Adrenal gland (tissue), 12 donors: ENCODE results near the gene ABCB6. TPM values are rescaled to one million over a fixed set of nuclear protein-coding genes. Genes with fewer than 3 reads are reported as not detected.

Experiments used
- DNase-seq, 7 donors: peaks; one replicate each; pipeline ENCODE4 v3.0.0-alpha.2; 2019 to 2020
- H3K27ac ChIP-seq, 5 donors: fragments of 200-600 bp; sonication (generic) in 4 of 5; 1 replicate in 3 of 5; 2 replicates in 2 of 5; pipeline versions ENCODE4 v1.5.1 to v1.8.0; 2016 to 2020; ENCODE audit warnings: mild to moderate bottlenecking in 1 of 5
- H3K27me3 ChIP-seq: fragments of 200-600 bp; 2 replicates; pipeline ENCODE4 v1.8.0; 2021
- H3K36me3 ChIP-seq, 2 donors: fragments of 200-600 bp; replicated peaks in 1 of 2; 1 replicate in 1 of 2; 2 replicates in 1 of 2; pipeline versions ENCODE4 v1.5.1 to v1.8.0; 2018 to 2022
- H3K4me1 ChIP-seq, 2 donors: fragments of 200-600 bp; replicated peaks in 1 of 2; 1 replicate in 1 of 2; 2 replicates in 1 of 2; pipeline versions ENCODE4 v1.5.1 to v1.8.0; 2018 to 2021
- H3K4me3 ChIP-seq, 4 donors: fragments of 200-600 bp; sonication (generic) in 3 of 4; one replicate each; pipeline ENCODE4 v1.5.1; 2016 to 2018
- H3K9me3 ChIP-seq, 3 donors: fragments of 200-600 bp; sonication (generic) in 1 of 3; replicated peaks in 1 of 3; 1 replicate in 2 of 3; 2 replicates in 1 of 3; pipeline versions ENCODE4 v1.5.1 to v1.8.0; 2016 to 2021
- POLR2A ChIP-seq, 2 donors: fragments of 450-650 bp; IDR thresholded peaks; one replicate each; pipeline ENCODE4 v1.6.1; 2017; ENCODE audit warnings: antibody characterized with exemption in 2 of 2, mild to moderate bottlenecking in 2 of 2, moderate library complexity in 1 of 2
- WGBS, 4 donors: extraction: QIAGEN DNeasy Blood & Tissue Kit in 2 of 4; methylation state at CpG; one replicate each; pipeline versions ENCODE4 v1.1.5 to v1.1.7; 2013 to 2017; 5-methylcytosine and 5-hydroxymethylcytosine counted together
- intact Hi-C, 2 donors: fragments of 100-400 bp; cut with DNase I; formaldehyde crosslinking; loops; one replicate each; pipeline versions ENCODE4 v1.14.1 to v1.15.0; 2022 to 2023
- polyA plus RNA-seq, 3 donors: library from polyadenylated mRNA; stranded (reverse); fragments of 200-250 nt in 2 of 3; fragments of 350-450 nt in 1 of 3; fragmentation: Illumina TruSeq in 1 of 3; extraction: RNeasy Lipid Tissue Mini Kit (QIAGEN cat#74804) in 1 of 3; gene quantifications; one replicate each; pipeline ENCODE4 v1.2.3, GENCODE V29; 2013 to 2014
- total RNA-seq, 9 donors: library from RNA; depleted of rRNA in 4 of 9; stranded (reverse); fragments of >200 nt in 4 of 9; fragments of 120-200 nt in 1 of 9; fragmentation: NEBNext Ultra II Directional in 1 of 9; extraction: Animal tissue kit (Norgen Biotek cat#: 25700) in 1 of 9; gene quantifications; one replicate each; pipeline versions ENCODE4 v1.1.0 to v1.2.4, GENCODE V29; 2013 to 2023
- TF ChIP-seq, protein P1 (sequence below), 6 experiments: fragments of 450-650 bp in 4 of 6; fragments of 200-600 bp in 2 of 6; sonication (generic) in 1 of 6; IDR thresholded peaks; 1 replicate in 5 of 6; 2 replicates in 1 of 6; pipeline versions ENCODE4 v1.5.1 to v1.8.0; 2016 to 2021; ENCODE audit warnings: antibody characterized with exemption in 6 of 6, mild to moderate bottlenecking in 2 of 6, moderate library complexity in 1 of 6
- donor health status: healthy with polysubstance abuse.
- donor health status: Bipolar disorder and iron deficiency.
- donor health status: DM: yes; HTN: yes; CAD: no.
- donor health status: DM: no; HTN: no; CAD: no.
- donor health status: DM: no; HTN: no; CAD: no.
- donor health status: DM: yes; HTN: yes; CAD: no.

ABCB6 gene
- total and polyA plus RNA-seq, 12 donors: 10.1 to 85.1 (median 27.9) TPM

DNA sequence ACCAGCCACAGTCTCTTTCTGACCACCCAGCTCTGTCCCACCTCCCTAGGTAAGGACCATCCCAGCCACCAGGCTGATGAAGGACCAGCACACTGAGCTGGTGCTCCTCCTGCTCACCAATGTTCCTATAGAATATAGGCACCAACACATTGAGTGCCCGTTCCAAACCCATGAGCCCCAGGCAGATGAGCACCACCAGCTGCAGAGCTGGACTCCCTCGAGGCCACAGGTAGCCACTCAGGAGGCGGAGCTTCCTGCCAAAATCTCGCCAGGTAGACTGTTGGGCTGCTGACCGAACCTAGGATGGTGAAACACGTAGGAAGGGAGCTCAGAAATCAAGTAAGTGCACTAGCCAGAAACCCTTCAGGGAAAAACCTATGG is 2.2 kb downstream of the ABCB6 start:
- Histone ChIP-seq H3K4me3 (no peak overlapping the region), H3K27ac (peak overlapping the region in 2 of 5 donors; percentile 8 to 97), H3K4me1 (peaks cover 23 to 30% of the 10 kb centered on the region in 2 donors), H3K9me3 (no peaks in the 10 kb centered on the region), H3K36me3 (peaks cover 0 to 57% of the 10 kb centered on the region in 2 donors), H3K27me3 (no peaks in the 10 kb centered on the region)
- DNase-seq: no peak
- TF ChIP-seq POLR2A (IDR thresholded peaks at IDR 0.05): no peak
- TF ChIP-seq, protein P1, sequence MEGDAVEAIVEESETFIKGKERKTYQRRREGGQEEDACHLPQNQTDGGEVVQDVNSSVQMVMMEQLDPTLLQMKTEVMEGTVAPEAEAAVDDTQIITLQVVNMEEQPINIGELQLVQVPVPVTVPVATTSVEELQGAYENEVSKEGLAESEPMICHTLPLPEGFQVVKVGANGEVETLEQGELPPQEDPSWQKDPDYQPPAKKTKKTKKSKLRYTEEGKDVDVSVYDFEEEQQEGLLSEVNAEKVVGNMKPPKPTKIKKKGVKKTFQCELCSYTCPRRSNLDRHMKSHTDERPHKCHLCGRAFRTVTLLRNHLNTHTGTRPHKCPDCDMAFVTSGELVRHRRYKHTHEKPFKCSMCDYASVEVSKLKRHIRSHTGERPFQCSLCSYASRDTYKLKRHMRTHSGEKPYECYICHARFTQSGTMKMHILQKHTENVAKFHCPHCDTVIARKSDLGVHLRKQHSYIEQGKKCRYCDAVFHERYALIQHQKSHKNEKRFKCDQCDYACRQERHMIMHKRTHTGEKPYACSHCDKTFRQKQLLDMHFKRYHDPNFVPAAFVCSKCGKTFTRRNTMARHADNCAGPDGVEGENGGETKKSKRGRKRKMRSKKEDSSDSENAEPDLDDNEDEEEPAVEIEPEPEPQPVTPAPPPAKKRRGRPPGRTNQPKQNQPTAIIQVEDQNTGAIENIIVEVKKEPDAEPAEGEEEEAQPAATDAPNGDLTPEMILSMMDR (IDR thresholded peaks at IDR 0.05): no peak
- intact Hi-C loops: loop anchor here in 1 of 2 donors (10.0 kb wide), 1 partner anchor 52 kb away; the partner anchor contains the start of gene NHEJ1
- whole genome bisulfite sequencing, 4 donors: 83 to 92% (median 90%) methylated on average over 2 to 6 of the region's 6 CpGs

DNA sequence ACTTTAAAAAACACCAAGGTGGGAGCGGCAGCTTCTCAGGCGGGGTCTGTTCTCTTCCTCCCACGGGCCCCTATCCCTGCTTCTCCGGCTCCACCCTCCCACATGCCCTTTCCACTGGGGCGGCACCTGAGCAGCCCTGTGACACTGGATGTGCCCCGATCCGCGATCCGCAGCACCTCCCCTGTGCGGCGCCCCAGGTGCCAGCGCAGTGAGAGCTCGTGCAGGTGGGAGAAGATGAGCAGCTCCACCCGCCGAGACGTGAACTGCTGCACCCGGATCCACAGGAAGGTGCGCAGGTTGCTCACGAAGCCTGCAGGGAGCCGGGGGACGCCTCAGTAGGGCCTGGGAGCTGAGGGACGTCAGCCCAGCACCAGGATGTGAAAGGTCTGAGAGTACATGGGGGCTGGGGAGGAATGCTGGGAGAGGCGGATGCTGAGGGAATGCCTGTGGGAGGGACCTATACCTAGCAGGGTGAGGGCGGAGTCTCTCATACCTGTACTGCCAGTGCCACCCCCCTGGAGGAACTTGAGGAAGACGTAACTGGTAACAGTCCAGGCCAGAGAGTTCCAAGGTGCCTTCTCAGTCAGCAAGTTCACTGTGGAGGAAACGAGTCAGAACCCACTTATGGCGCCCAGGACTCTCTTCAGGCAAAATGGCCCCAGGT is 2.8 kb downstream of the ABCB6 start:
- H3K36me3 ChIP-seq: peaks cover 0 to 52% of the 10 kb centered on the region in 2 donors
- 90 to 94% (median 93%) methylated on average over 20 to 27 of the region's 27 CpGs for WGBS, 4 donors
- no peaks in the 10 kb centered on the region for H3K9me3 ChIP-seq
- H3K4me1 ChIP-seq: peaks cover 23 to 30% of the 10 kb centered on the region in 2 donors
- no peaks in the 10 kb centered on the region for H3K27me3 ChIP-seq
- DNase-seq: no peak
- peak overlapping the region in 1 of 5 donors; percentile 8 for H3K27ac ChIP-seq
- intact Hi-C loops: loop anchor here in 1 of 2 donors (10.0 kb wide), 1 partner anchor 51 kb away; the partner anchor contains the start of gene NHEJ1
- no peak for TF ChIP-seq POLR2A (IDR thresholded peaks at IDR 0.05)
- TF ChIP-seq, protein P1 (IDR thresholded peaks at IDR 0.05): no peak
- no peak overlapping the region for H3K4me3 ChIP-seq

DNA sequence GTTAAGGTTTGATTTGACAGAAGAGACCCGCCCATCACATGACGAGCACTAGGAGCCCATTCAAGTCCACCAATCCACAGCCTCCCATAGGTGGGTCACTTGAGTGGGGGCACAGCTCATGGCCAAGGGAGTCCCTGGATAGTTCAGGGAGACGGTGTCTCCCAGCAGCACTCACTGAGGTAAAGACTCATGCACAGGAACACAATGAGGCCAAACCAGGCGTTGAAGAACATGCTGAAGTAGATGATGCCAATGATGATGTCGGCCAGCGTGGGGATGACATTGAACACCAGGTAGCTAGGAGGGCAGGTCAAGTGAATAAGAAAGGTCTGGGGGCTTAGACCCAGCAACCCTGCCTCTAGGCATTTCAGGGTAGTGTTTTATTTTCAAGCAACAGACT is 4.0 kb downstream of the ABCB6 start:
- DNase-seq: no peak
- Histone ChIP-seq H3K4me1 (peaks cover 23 to 30% of the 10 kb centered on the region in 2 donors), H3K27ac (no peak overlapping the region), H3K36me3 (peaks cover 0 to 50% of the 10 kb centered on the region in 2 donors), H3K4me3 (no peak overlapping the region), H3K9me3 (no peaks in the 10 kb centered on the region), H3K27me3 (no peaks in the 10 kb centered on the region)
- 91 to 96% (median 92%) methylated on average over 6 of the region's 6 CpGs for WGBS, 4 donors
- intact Hi-C loops: loop anchor here (5.0 to 10.0 kb wide), 2 partner anchors 42 to 50 kb away; partner anchors contain the start of genes NHEJ1 (in 1 of the 2) and SLC23A3 (in 1 of the 2)
- TF ChIP-seq POLR2A (IDR thresholded peaks at IDR 0.05): no peak
- TF ChIP-seq, protein P1 (IDR thresholded peaks at IDR 0.05): no peak

DNA sequence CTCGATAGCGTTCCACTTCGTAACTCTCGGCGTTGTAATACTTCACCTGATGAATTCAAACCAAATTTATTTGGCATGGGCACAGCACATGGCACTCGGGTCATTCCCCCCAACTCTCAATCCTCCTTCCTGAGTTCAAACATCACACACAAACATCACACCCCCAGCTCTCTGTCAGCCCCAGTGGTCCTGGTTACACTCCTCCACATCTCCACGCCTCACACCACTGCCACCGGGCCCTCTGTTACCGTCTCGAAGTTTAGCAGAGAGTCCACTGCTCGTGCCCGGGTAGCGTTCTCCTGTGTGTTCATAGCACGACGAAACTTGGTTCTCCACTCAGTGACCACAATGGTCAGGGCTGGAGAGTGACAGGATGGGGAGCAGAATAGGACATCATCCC is 4.6 kb downstream of the ABCB6 start:
- no peaks in the 10 kb centered on the region for H3K27me3 ChIP-seq
- H3K36me3 ChIP-seq: peaks cover 0 to 52% of the 10 kb centered on the region in 2 donors
- H3K4me1 ChIP-seq: peaks cover 17 to 24% of the 10 kb centered on the region in 2 donors
- no peak overlapping the region for H3K4me3 ChIP-seq
- no peak for DNase-seq
- TF ChIP-seq, protein P1 (IDR thresholded peaks at IDR 0.05): no peak
- TF ChIP-seq POLR2A (IDR thresholded peaks at IDR 0.05): no peak
- intact Hi-C loops: loop anchor here (5.0 to 10.0 kb wide), 2 partner anchors 42 to 49 kb away; partner anchors contain the start of genes NHEJ1 (in 1 of the 2) and SLC23A3 (in 1 of the 2)
- 92 to 96% (median 94%) methylated on average over 15 of the region's 15 CpGs for WGBS, 4 donors
- no peak overlapping the region for H3K27ac ChIP-seq
- H3K9me3 ChIP-seq: no peaks in the 10 kb centered on the region
